ENCODE results near the gene CEP170.
"Not testable (repeated sequence)": the region's sequence is repeated elsewhere in the genome, so short reads cannot be mapped to it uniquely, and the experiment has no call there.

CEP170 gene

DNA sequence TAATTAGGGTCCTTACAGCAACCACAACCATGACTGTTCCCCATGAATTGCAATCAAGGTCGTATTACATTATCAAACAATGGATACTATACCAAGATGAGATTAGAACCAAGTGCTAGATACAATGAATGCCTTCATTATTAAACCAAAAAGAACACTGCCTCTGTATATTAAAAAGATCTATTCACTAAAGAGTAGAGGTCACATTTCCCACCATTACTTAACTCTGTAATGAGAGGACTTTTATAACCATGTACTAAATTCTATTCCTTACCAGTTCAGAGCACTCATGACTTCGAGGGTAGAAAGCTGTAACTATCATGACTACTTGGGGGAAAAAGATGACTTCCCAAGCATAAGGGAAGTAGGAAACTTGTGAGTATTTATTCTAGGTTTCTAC is 53.8 kb downstream of the CEP170 start:
- peaks cover 13 to 30% of the 10 kb centered on the region in 2 donors for H3K36me3 Mint-ChIP-seq
- not testable (repeated sequence) for DNase-seq; H3K4me1 Mint-ChIP-seq; ATAC-seq (replicated peaks); H3K27ac Mint-ChIP-seq; H3K9me3 Mint-ChIP-seq; H3K4me3 Mint-ChIP-seq; H3K27me3 Mint-ChIP-seq

DNA sequence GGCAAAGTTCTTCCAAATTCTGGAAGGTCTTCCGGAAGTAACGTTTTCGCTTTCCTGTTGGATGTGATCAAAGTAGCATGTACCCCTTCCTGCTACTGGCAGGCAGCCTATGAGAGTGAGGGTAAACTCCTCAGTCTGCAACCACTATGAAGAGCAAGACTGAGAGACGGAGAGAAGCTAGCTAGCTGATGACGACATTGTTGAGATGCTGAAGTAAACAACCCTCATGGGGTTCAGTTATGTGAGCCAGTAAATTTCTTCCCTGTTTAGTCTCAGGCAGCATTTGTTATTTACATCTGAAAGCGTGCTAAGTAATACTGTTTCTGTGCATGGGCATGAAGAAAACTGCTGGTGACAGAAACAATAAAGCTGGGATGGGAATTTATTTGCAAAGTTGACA is 57.6 kb downstream of the CEP170 start:
- not testable (repeated sequence) for H3K4me1 Mint-ChIP-seq; ATAC-seq (replicated peaks); H3K9me3 Mint-ChIP-seq; DNase-seq; H3K4me3 Mint-ChIP-seq; H3K27me3 Mint-ChIP-seq; H3K27ac Mint-ChIP-seq
- peaks cover 10 to 24% of the 10 kb centered on the region in 2 donors for H3K36me3 Mint-ChIP-seq

DNA sequence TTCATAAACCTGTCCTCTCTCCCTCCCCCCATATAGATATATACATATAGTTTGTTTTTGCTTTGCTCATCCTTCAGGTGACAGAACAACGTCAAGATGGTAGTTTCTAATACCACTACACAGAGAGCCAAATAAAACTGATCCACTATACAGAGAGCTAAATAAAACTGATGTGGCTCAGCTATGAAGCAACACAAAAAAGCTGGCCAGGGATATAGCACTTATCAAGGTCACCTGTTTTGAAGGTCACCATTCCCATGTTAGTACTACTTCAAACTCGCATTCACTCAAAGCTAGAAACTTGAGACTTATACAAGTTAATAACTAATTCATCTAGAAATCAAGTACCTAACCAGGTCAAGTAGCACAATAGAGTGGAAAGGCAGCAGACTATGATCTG is 61.8 kb downstream of the CEP170 start:
- not testable (repeated sequence) for H3K4me3 Mint-ChIP-seq; H3K4me1 Mint-ChIP-seq; H3K27me3 Mint-ChIP-seq; ATAC-seq (replicated peaks); H3K27ac Mint-ChIP-seq; H3K9me3 Mint-ChIP-seq; DNase-seq
- peaks cover 17 to 33% of the 10 kb centered on the region in 2 donors for H3K36me3 Mint-ChIP-seq

DNA sequence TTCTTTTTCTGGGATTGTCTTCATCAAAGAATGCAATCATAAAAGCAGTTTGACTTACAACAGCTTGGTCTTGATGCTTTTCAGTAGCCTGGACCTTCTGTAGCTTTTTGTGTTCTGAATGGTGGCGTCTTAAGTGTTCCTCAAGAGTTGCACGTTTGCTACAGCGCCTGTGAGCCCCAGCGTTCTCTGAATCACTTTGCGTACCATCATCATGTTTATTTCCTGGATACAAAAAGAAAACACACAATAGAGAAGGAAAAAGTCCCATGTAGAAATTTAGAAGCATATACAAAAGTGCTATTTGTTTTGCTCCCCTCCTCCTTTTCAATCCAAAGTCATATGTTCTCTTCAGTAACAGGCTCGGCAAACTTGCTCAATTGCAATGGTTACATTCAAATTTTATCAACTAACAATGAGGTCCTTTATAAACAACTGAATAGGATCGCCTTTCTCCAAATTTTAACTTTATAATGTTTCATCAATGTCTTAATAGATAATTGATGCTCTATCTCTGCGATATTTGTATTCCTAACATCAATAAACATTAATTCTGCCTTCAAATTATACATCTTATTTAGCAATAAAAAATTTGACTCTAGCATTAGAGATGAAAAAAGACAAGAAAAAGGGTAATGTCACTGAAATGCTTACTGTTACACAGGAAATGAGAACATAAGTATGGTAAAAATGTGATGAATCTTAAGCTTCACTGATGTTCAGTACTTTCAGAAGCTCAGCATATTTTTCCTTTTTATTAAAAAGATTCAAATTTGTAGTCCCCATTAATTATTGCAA is 68.7 kb downstream of the CEP170 start:
- not testable (repeated sequence) for H3K4me3 Mint-ChIP-seq; H3K4me1 Mint-ChIP-seq; H3K27me3 Mint-ChIP-seq; DNase-seq; H3K9me3 Mint-ChIP-seq; ATAC-seq (replicated peaks); H3K27ac Mint-ChIP-seq
- peaks cover 19 to 31% of the 10 kb centered on the region in 2 donors for H3K36me3 Mint-ChIP-seq

DNA sequence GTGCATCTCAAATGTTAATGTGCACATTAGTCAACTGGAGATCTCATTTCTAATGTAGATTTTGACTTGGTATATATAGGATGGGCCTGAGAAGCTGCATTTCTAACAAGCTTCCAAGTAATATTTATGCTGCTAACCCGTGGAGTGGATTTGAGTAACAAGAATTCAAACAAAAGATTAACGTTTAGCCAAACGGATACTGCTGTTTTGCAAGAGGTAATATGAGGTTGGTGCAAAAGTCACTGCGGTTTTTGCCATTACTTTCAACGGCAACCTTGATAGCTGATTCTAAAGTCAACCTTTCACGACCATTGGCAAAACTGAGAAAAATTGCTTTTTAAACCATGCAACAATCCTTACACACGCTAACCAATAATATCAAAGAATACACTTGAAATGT is 70.3 kb downstream of the CEP170 start:
- H3K9me3 Mint-ChIP-seq; H3K4me1 Mint-ChIP-seq; H3K4me3 Mint-ChIP-seq; ATAC-seq (replicated peaks); H3K27me3 Mint-ChIP-seq; H3K27ac Mint-ChIP-seq; DNase-seq: not testable (repeated sequence)
- peaks cover 21 to 38% of the 10 kb centered on the region in 2 donors for H3K36me3 Mint-ChIP-seq

DNA sequence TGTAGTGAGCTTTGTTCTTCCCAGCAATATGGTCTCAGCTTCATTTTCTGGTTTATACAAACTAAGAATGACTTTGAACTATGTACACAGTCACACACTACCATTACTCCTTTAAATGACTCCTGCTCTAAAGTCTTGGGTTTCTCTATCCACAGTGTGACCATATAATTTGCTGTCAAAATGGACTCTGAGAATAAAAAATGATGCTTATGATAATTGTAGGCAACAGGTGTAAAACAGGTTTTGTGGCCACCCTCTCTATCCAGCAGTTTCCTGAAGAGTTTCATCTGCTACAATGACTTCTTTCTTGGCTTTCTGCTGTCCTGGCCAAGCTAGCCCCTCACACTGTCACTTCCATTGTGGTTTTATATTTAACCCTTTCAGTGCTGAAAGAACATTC is 71.4 kb downstream of the CEP170 start:
- not testable (repeated sequence) for H3K9me3 Mint-ChIP-seq; H3K27me3 Mint-ChIP-seq; H3K27ac Mint-ChIP-seq; DNase-seq; H3K4me3 Mint-ChIP-seq; H3K4me1 Mint-ChIP-seq; ATAC-seq (replicated peaks)
- peaks cover 26 to 47% of the 10 kb centered on the region in 2 donors for H3K36me3 Mint-ChIP-seq

DNA sequence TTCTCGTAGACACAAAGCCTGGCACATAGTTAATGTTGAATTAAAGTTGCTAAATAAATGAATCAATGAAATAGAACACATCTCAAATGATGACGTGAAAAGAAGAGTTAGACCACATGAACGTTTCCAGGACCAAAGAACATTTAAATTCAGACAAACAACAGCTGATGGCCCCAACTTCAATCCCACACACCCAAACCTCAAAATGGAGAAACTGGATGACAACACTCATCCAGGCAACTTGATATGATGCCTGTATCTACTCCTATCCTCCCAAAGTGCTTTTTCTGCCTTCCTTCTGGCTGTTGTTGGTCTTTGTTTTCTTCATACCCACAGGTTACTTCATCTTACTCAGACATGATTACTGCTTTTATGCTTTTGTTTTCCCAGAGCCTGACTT is 71.9 kb downstream of the CEP170 start:
- not testable (repeated sequence) for H3K27ac Mint-ChIP-seq; H3K4me3 Mint-ChIP-seq; H3K27me3 Mint-ChIP-seq; H3K4me1 Mint-ChIP-seq; DNase-seq; ATAC-seq (replicated peaks); H3K9me3 Mint-ChIP-seq
- peaks cover 28 to 47% of the 10 kb centered on the region in 2 donors for H3K36me3 Mint-ChIP-seq

DNA sequence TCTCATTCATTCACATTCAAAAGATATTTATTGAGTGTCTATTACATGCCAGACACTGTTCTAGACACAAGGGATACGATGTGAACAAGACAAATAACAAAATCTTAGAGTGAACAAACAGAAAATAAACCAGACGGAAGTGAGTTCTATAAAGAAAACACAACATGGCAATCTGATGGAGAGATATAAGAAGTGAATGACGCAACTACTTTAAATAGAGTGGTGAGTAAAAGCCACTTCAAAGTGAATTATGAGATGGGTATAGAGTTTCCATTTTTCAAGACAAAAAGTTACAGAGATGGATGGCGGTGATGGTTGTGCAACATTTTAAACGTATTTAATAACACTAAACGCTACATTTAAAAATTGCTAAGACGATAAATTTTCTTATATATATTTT is 75.4 kb downstream of the CEP170 start:
- Mint-ChIP-seq H3K4me3 (no peak overlapping the region), H3K36me3 (peaks cover 21 to 35% of the 10 kb centered on the region in 2 donors), H3K4me1 (peaks cover 0 to 4% of the 10 kb centered on the region in 2 donors), H3K27me3 (no peaks in the 10 kb centered on the region), H3K27ac (no peak overlapping the region), H3K9me3 (no peaks in the 10 kb centered on the region)
- DNase-seq (no peak), ATAC-seq (replicated peaks) (no peak)

DNA sequence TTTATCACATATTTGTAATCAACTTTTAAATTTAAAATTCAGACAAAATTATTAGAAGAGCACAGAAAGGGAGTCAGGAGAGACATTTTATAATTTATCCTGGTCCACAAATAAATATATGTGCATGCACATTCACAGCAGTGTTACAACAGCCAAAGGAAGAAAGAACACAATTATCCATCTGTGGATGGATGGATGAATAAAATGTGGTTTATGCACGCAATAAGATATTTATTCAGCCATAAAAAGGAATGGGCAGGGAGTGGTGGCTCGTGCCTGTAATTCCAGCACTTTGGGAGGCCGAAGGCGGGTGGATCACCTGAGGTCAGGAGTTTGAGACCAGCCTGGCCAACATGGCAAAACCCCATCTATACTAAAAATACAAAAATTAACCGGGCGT is 77.3 kb downstream of the CEP170 start:
- not testable (repeated sequence) for H3K9me3 Mint-ChIP-seq; H3K4me3 Mint-ChIP-seq; ATAC-seq (replicated peaks); H3K27me3 Mint-ChIP-seq; H3K4me1 Mint-ChIP-seq; H3K27ac Mint-ChIP-seq; DNase-seq
- H3K36me3 Mint-ChIP-seq, result peaks cover 18 to 29% of the 10 kb centered on the region in 2 donors

DNA sequence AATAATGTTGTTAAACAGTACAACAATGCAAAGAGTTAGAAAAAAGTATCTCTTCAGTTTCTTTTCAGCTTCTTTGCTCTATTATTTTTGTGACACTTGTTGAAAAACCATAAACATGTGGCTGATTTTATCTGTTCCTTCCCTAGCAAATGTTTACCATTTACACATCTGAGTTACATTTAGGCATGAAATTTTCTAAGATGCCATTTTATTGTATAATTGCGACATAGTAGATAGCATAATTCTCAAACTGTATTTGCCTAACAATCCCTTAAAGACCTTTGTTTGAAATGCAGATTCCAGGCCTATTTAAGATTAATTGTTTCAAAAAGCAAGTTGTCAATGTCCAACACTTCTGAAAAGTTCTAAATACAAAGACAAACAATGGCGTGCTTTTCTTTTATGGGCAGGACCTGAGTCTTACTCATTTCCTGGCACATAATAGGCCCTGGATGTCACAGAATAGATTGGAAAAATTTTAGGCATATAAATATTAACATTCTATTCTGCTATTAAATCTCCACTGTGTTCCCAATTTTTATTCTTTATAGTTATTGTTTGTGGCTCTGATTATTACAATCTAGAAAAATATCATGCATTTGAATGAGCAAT is 81.2 kb downstream of the CEP170 start:
- H3K27ac Mint-ChIP-seq; H3K27me3 Mint-ChIP-seq; H3K4me3 Mint-ChIP-seq; DNase-seq; H3K9me3 Mint-ChIP-seq; H3K36me3 Mint-ChIP-seq; ATAC-seq (replicated peaks); H3K4me1 Mint-ChIP-seq: not testable (repeated sequence)

DNA sequence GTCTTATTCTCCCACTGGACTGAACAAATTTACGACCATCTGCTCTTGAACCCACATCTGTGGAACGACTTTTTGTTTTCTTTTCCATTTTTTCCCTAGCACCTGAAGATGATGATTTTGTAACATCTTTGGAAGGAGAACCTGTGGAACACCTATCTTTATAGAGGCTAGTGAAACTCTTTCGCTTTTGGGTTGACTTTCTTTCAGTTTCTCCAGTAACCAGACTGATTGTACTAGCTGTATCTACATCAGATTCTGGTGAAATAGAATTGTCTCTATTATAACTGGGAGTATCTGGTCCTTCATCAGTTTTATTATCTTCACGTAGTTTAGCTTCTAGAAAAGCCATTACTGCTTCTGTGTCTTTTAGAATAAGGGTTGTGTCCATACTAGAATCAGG is 90.2 kb downstream of the CEP170 start:
- ATAC-seq (replicated peaks); H3K4me3 Mint-ChIP-seq; H3K27me3 Mint-ChIP-seq; DNase-seq; H3K9me3 Mint-ChIP-seq; H3K4me1 Mint-ChIP-seq; H3K27ac Mint-ChIP-seq: not testable (repeated sequence)
- H3K36me3 Mint-ChIP-seq, result peaks cover 10 to 18% of the 10 kb centered on the region in 2 donors

DNA sequence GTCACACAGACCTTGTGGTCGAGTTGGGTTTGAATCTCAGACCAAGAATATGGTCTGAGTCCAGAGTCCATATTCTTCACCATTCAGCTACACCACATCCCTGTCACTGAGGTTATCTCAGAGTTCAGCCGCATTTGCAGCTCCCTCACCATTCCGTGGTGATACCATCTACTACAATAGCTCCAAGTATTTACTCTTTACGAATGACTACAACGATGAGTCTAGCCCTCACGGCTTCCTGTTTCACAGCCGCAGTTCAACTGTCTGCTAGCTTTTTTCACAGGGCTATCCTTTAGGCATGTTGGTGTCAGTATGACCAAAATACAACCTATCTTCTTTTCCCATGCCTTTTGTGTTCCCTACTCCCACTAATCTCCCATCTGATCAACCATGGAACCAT is 104.2 kb downstream of the CEP170 start:
- not testable (repeated sequence) for H3K9me3 Mint-ChIP-seq; DNase-seq; H3K27ac Mint-ChIP-seq; H3K27me3 Mint-ChIP-seq; H3K4me1 Mint-ChIP-seq; H3K4me3 Mint-ChIP-seq; ATAC-seq (replicated peaks)
- H3K36me3 Mint-ChIP-seq, result peaks cover 17 to 30% of the 10 kb centered on the region in 2 donors

DNA sequence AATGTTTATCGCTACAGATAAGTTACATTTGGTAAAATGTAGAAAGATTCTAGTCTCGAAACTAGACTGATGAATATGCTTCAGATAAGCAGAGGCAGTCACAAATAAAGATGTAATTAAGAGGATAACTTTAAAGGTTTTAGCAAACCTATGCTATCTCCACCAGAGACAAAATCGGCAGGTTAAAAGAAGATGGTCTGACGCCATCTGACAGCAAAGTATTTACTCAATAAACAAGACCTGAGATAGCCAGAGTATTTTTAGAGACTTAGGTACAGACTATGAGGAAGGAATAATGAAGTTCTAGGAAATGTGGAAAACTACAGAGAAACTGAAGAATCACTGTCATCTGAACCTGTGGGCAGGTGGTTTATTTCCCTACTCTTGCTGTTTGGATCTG is 106.0 kb downstream of the CEP170 start:
- not testable (repeated sequence) for H3K4me1 Mint-ChIP-seq; H3K27ac Mint-ChIP-seq; H3K27me3 Mint-ChIP-seq; ATAC-seq (replicated peaks); H3K4me3 Mint-ChIP-seq; DNase-seq; H3K9me3 Mint-ChIP-seq
- peaks cover 6 to 20% of the 10 kb centered on the region in 2 donors for H3K36me3 Mint-ChIP-seq

DNA sequence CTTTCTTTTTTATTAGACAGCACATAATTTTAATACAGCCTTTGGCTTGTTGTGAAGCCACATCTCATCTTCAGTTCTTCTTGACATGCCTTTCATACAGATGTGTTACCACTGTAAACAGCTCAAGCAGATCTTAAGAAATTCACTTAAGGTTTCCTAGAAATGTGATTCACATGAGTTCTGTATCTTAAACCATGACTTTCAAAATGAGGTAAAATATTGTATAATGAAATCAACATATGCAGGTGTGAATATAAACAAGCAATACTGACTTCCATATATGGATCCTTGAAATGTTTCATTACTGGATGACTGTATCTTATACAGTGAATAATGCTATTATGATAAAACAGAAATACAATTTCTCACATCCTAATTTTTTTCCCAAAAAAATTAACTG is 107.7 kb downstream of the CEP170 start:
- not testable (repeated sequence) for H3K4me1 Mint-ChIP-seq; H3K4me3 Mint-ChIP-seq; H3K9me3 Mint-ChIP-seq; ATAC-seq (replicated peaks); DNase-seq; H3K27me3 Mint-ChIP-seq; H3K27ac Mint-ChIP-seq
- peaks cover 3 to 13% of the 10 kb centered on the region in 2 donors for H3K36me3 Mint-ChIP-seq

DNA sequence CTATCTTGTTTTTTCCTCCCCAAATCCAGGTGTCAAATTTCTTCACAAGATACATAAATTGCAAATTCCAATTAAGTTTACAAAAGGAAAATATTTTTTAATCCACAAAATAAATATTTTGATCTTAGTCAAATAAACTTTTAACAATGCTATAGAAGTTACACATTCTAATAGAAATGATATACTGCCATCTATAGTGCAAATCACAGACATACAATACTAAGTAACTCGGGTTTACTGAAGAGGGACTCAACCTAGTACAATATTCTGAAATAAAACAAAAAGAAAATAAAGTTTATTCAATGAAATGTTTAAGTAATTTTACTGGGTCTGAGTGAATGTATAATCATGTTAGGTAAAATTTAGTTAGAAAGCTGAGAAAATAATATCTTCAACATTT is 114.6 kb downstream of the CEP170 start:
- ATAC-seq (replicated peaks); H3K27ac Mint-ChIP-seq; DNase-seq; H3K9me3 Mint-ChIP-seq; H3K4me3 Mint-ChIP-seq; H3K27me3 Mint-ChIP-seq; H3K4me1 Mint-ChIP-seq: not testable (repeated sequence)
- H3K36me3 Mint-ChIP-seq, result peaks cover 6 to 14% of the 10 kb centered on the region in 2 donors

All from stimulated activated naive B cell treated with anti-CD40 and anti-IgM and Interleukin-4, amounts not matched to agents 10 μg/mL and 1 μg/mL and 100 μg/mL, for 72 hours (primary cell).